ENCODE data around the gene KDM4C. TPM values are rescaled to one million over a fixed set of nuclear protein-coding genes. Genes with fewer than 3 reads are reported as not detected.
"Not testable (repeated sequence)": the region's sequence is repeated elsewhere in the genome, so short reads cannot be mapped to it uniquely, and the experiment has no call there.

KDM4C gene
- total RNA-seq, 4 donors from 2014 or later = 75.0 to 95.9 (median 88.9) TPM

DNA sequence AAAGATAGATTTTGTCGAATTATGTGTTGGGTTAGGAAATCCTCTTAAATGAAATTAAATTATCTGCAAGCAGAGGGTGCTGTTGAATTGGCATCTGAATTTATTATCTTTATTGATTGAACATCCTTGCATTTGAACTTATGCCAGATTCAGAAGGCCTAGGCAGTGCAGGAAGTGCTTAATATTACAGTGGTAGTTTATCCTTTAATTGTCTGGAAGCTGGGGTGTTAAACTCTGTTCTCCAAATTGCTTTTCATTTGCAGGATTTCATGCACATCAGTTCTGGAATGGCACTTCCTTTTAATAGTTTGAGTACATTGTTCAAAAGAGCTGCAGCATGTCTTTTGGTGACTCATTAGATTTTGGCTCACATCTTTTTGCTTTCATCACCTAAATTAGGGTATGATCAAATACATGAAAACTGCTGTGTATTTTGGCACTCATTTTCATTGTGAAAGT is 186.3 kb downstream of the KDM4C start:
- no peaks in the 10 kb centered on the region for H3K27me3 ChIP-seq
- intact Hi-C loops (cut with DNase I; ENCODE audit: low total_unique reads) = no loop called here
- no peak for DNase-seq
- no peak overlapping the region for H3K4me3 ChIP-seq
- peaks cover 0 to 7% (median 1%) of the 10 kb centered on the region in 4 donors for H3K4me1 ChIP-seq
- H3K36me3 ChIP-seq = no peaks in the 10 kb centered on the region
- no peaks in the 10 kb centered on the region for H3K9me3 ChIP-seq
- TF ChIP-seq POLR2A (IDR thresholded peaks at IDR 0.05) (no peak), EP300 (IDR thresholded peaks at IDR 0.05; ENCODE audit: low read depth) (no peak), CTCF (IDR thresholded peaks at IDR 0.05) (no peak), POLR2AphosphoS5 (IDR thresholded peaks at IDR 0.05) (no peak)
- WGBS, 2 donors (ENCODE audit: low coverage in 1 of 2) = 68 to 81% methylated on average over 1 of the region's 1 CpG
- no peak overlapping the region for H3K27ac ChIP-seq
- in situ Hi-C loops (cut with MboI; ENCODE audit: low pct_ligation_motif_present in 1 of 4, low pct_unique_long_range_greater_than_20kb in 1 of 4, low sequenced_read_pairs in 3 of 4) = no loop called here

GRCh38 chr9:6944896-6945295 is 187.1 kb downstream of the KDM4C start:
- intact Hi-C loops (cut with DNase I; ENCODE audit: low total_unique reads) = no loop called here
- H3K36me3 ChIP-seq = no peaks in the 10 kb centered on the region
- H3K27ac ChIP-seq = no peak overlapping the region
- H3K27me3 ChIP-seq = no peaks in the 10 kb centered on the region
- H3K9me3 ChIP-seq = no peaks in the 10 kb centered on the region
- TF ChIP-seq POLR2A (IDR thresholded peaks at IDR 0.05) (no peak), EP300 (IDR thresholded peaks at IDR 0.05; ENCODE audit: low read depth) (no peak), CTCF (IDR thresholded peaks at IDR 0.05) (no peak), POLR2AphosphoS5 (IDR thresholded peaks at IDR 0.05) (no peak)
- peaks cover 0 to 7% (median 1%) of the 10 kb centered on the region in 4 donors for H3K4me1 ChIP-seq
- in situ Hi-C loops (cut with MboI; ENCODE audit: low pct_ligation_motif_present in 1 of 4, low pct_unique_long_range_greater_than_20kb in 1 of 4, low sequenced_read_pairs in 3 of 4) = no loop called here
- DNase-seq = no peak
- 78 to 83% methylated on average over 4 of the region's 4 CpGs for WGBS, 2 donors (ENCODE audit: low coverage in 1 of 2)
- H3K4me3 ChIP-seq = no peak overlapping the region

DNA sequence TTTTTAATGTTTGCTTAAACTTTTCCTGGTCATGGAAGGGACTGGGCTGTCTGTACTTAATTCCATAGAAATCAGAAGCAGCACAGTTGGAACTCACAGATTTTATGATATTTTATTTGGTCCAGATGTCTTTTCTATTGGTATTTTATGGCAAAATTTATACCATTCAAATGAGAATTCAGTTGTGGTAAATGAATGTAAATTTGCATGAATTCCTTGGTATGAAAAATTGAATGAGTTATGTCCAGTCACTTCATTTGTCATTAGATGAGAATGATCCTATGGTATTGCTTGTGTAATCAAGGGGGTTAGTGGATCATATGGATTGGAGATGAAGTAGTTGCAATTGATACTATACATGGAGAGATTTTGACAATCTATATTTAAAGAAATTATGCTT is 188.0 kb downstream of the KDM4C start:
- in situ Hi-C loops (cut with MboI; ENCODE audit: low pct_ligation_motif_present in 1 of 4, low pct_unique_long_range_greater_than_20kb in 1 of 4, low sequenced_read_pairs in 3 of 4) = no loop called here
- peaks cover 0 to 7% (median 1%) of the 10 kb centered on the region in 4 donors for H3K4me1 ChIP-seq

DNA sequence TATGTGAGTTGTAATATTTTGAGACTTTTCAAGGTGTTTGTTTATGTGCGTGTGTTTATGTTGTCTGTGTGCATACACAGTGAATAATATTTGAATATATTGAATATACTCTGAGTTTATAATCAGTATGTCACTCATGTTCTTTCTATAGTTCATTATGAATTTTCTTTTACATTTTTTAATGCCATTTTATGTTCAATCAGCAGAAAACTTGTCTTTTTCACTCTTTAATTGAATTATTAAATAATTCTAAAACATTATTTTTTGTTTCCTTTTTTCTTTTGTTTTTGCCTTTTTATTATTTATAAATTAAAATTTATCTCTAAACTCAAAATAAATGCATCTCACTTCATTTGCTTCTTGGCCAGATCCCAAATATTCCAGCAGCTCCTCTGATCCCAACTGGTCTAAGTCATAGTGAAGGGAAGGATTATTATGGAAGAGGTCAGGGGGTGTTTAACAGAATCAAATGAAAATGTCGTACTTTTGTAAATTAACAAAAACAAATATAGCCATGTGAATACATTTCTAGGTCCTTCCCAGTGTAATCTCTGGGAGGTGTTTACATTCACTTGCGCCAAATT is 188.9 kb downstream of the KDM4C start:
- Histone ChIP-seq H3K27ac (no peak overlapping the region), H3K4me1 (peaks cover 0 to 7% (median 1%) of the 10 kb centered on the region in 4 donors), H3K4me3 (no peak overlapping the region), H3K9me3 (no peaks in the 10 kb centered on the region), H3K36me3 (no peaks in the 10 kb centered on the region), H3K27me3 (no peaks in the 10 kb centered on the region)
- no peak for DNase-seq
- intact Hi-C loops (cut with DNase I; ENCODE audit: low total_unique reads) = no loop called here
- TF ChIP-seq EP300 (IDR thresholded peaks at IDR 0.05; ENCODE audit: low read depth) (no peak), POLR2A (IDR thresholded peaks at IDR 0.05) (no peak), CTCF (IDR thresholded peaks at IDR 0.05) (no peak), POLR2AphosphoS5 (IDR thresholded peaks at IDR 0.05) (no peak)
- 92% methylated on average over 3 of the region's 3 CpGs for WGBS, 2 donors (ENCODE audit: low coverage in 1 of 2)
- in situ Hi-C loops (cut with MboI; ENCODE audit: low pct_ligation_motif_present in 1 of 4, low pct_unique_long_range_greater_than_20kb in 1 of 4, low sequenced_read_pairs in 3 of 4) = no loop called here

More for the DNA sequence above, 188.0 kb downstream of the KDM4C start:
- intact Hi-C loops (cut with DNase I; ENCODE audit: low total_unique reads) = no loop called here
- Histone ChIP-seq H3K27ac (no peak overlapping the region), H3K27me3 (no peaks in the 10 kb centered on the region), H3K9me3 (no peaks in the 10 kb centered on the region), H3K36me3 (no peaks in the 10 kb centered on the region), H3K4me3 (no peak overlapping the region)
- DNase-seq = no peak
- TF ChIP-seq EP300 (IDR thresholded peaks at IDR 0.05; ENCODE audit: low read depth) (no peak), CTCF (IDR thresholded peaks at IDR 0.05) (no peak), POLR2A (IDR thresholded peaks at IDR 0.05) (no peak), POLR2AphosphoS5 (IDR thresholded peaks at IDR 0.05) (no peak)

DNA sequence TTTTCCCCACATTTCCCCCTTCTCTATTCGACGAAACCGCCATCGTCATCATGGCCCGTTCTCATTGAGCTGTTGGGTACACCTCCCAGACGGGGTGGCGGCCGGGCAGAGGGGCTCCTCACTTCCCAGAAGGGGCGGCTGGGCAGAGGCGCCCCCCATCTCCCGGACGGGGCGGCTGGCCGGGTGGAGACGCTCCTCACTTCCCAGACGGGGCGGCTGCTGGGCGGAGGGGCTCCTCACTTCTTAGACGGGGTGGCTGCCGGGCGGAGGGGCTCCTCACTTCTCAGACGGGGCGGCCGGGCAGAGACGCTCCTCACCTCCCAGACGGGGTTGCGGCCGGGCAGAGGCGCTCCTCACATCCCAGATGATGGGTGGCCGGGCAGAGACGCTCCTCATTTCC is 191.1 kb downstream of the KDM4C start:
- H3K4me3 ChIP-seq; in situ Hi-C loops (cut with MboI; ENCODE audit: low pct_ligation_motif_present in 1 of 4, low pct_unique_long_range_greater_than_20kb in 1 of 4, low sequenced_read_pairs in 3 of 4); intact Hi-C loops (cut with DNase I; ENCODE audit: low total_unique reads); H3K36me3 ChIP-seq; H3K4me1 ChIP-seq; H3K9me3 ChIP-seq; H3K27ac ChIP-seq; DNase-seq; H3K27me3 ChIP-seq: not testable (repeated sequence)
- 94% methylated on average over 25 of the region's 31 CpGs; no CpG with 5 or more reads in 1 of the 2 donors for WGBS, 2 donors (ENCODE audit: low coverage in 1 of 2)
